ENCODE measurements around the gene C16orf96. TPM values are rescaled to one million over a fixed set of nuclear protein-coding genes. Genes with fewer than 3 reads are reported as not detected.

Gene C16orf96
- total RNA-seq, 4 donors from 2014 or later: 0.26 to 0.35 (median 0.30) TPM; not detected in 1

- TF ChIP-seq POLR2A (IDR thresholded peaks at IDR 0.05) (no peak), CTCF (IDR thresholded peaks at IDR 0.05) (peak; percentile 78 to 86 (median 80))
- intact Hi-C loops (cut with DNase I; ENCODE audit: low total_unique reads): no loop called here
These were observed 68.1 kb downstream of the C16orf96 start, which contains the start of gene MGRN1 for GRCh38 chr16:4624015-4624826. Gene MGRN1, plus strand, starts transcription at chr16:4624826. Its CDS starts 135 bp downstream, at chr16:4624961.

DNA sequence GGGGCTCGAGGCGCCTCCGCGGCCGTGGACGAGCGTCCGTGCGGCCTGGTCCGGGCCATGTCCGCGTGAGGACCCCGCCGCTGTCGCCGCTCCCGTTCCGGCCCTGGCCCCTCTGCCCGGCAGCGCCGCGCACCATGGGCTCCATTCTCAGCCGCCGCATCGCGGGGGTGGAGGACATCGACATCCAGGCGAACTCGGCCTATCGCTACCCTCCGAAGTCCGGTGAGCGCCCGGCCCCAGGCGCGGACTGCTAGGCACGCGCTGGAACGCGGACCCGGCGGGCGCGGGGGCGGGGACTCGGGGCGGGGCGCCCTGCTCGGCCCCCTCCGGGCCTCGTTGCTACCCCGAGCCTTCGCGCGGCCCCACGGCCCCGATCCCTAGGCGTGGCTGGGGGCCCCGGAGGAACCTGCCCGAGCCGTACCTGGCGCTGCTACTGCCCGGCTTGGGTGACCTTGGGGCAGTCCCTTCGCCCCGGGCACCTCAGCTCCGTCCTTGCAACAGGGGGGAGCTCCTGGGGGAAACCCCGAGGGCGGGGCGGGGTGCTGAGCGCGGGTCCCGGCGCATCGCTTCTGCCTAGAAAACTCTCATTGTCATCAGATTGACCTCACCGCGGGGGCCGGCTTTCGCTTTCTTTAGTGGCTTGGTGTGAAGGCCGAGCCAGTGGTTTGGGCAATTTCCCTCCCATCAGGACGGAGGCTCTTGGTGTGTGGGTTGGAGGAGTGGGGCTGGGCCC is 68.9 kb downstream of the C16orf96 start:
- intact Hi-C loops (cut with DNase I; ENCODE audit: low total_unique reads): no loop called here
- peak; percentile 88 to 97 for TF ChIP-seq POLR2A (IDR thresholded peaks at IDR 0.05)
- TF ChIP-seq CTCF (IDR thresholded peaks at IDR 0.05): no peak
- DNase-seq: peak; percentile 56 to 57
- Histone ChIP-seq H3K4me1 (no peaks in the 10 kb centered on the region), H3K27ac (peak overlapping the region; percentile 91 to 92), H3K9me3 (no peaks in the 10 kb centered on the region), H3K27me3 (no peaks in the 10 kb centered on the region), H3K36me3 (no peaks in the 10 kb centered on the region), H3K4me3 (peak overlapping the region; percentile 92 to 98)

More at GRCh38 chr16:4624015-4624826, 68.1 kb downstream of the C16orf96 start, which contains the start of gene MGRN1:
- peak within 1 kb of the TSS; percentile 92 to 98 for H3K4me3 ChIP-seq
- no peaks in the 10 kb centered on the region for H3K4me1 ChIP-seq
- DNase-seq: peak; percentile 94 to 95
- no peaks in the 10 kb centered on the region for H3K9me3 ChIP-seq
- H3K27ac ChIP-seq: peak within 1 kb of the TSS; percentile 91 to 92
- no peaks in the 10 kb centered on the region for H3K36me3 ChIP-seq
- no peaks in the 10 kb centered on the region for H3K27me3 ChIP-seq

DNA sequence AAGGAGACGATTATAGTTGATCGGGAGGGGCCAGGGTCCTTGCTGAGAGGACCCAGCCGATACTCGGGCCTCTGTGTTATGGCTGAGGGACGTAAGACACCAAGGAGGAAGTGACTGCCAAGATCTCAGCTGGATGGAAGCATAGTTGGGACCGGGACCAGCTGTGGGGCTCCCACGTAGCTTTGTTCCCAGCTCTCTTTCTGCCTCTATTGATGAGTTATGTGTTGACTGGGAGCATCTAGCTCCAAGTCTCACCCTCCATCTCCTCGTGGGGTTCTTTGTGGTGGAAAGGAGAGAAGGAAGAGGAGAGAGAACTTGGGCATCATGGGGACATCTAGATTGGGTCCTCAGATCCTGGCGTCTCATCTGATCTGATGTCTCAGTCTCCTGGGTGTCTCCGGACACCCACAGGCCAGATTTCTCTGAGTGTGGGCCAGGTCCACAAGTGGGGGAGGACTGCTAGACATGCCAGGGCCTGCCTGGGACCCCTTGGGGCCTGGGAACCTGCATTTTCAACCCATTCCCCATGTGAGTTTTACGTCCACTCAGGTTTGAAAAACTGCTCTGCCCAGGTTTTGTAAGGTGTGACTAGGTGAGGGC is 69.5 kb downstream of the C16orf96 start:
- DNase-seq: no peak
- intact Hi-C loops (cut with DNase I; ENCODE audit: low total_unique reads): no loop called here
- peak overlapping the region; percentile 91 to 92 for H3K27ac ChIP-seq
- no peaks in the 10 kb centered on the region for H3K4me1 ChIP-seq
- no peaks in the 10 kb centered on the region for H3K36me3 ChIP-seq
- H3K27me3 ChIP-seq: no peaks in the 10 kb centered on the region
- H3K4me3 ChIP-seq: peak overlapping the region; percentile 92 to 98
- TF ChIP-seq CTCF (IDR thresholded peaks at IDR 0.05) (no peak), POLR2A (IDR thresholded peaks at IDR 0.05) (no peak)
- H3K9me3 ChIP-seq: no peaks in the 10 kb centered on the region

GRCh38 chr16:4626396-4626795 is 70.3 kb downstream of the C16orf96 start:
- H3K4me1 ChIP-seq: no peaks in the 10 kb centered on the region
- H3K4me3 ChIP-seq: peak overlapping the region in 1 of 2 donors; percentile 98
- no peak overlapping the region for H3K27ac ChIP-seq
- TF ChIP-seq POLR2A (IDR thresholded peaks at IDR 0.05) (no peak), CTCF (IDR thresholded peaks at IDR 0.05) (no peak)
- DNase-seq: no peak
- intact Hi-C loops (cut with DNase I; ENCODE audit: low total_unique reads): no loop called here
- H3K27me3 ChIP-seq: no peaks in the 10 kb centered on the region
- H3K36me3 ChIP-seq: no peaks in the 10 kb centered on the region
- peaks cover 0 to 3% of the 10 kb centered on the region in 2 donors for H3K9me3 ChIP-seq
